Effector CD8-positive, alpha-beta T cell (primary cell): ENCODE measurements around the gene HPS1.
"Not testable (repeated sequence)": the region's sequence is repeated elsewhere in the genome, so short reads cannot be mapped to it uniquely, and the experiment has no call there.

ENCODE experiments used
- DNase-seq: peaks from one replicate; lab custom pipeline; 2025; lab: John Stamatoyannopoulos, UW

The HPS1 gene

DNA sequence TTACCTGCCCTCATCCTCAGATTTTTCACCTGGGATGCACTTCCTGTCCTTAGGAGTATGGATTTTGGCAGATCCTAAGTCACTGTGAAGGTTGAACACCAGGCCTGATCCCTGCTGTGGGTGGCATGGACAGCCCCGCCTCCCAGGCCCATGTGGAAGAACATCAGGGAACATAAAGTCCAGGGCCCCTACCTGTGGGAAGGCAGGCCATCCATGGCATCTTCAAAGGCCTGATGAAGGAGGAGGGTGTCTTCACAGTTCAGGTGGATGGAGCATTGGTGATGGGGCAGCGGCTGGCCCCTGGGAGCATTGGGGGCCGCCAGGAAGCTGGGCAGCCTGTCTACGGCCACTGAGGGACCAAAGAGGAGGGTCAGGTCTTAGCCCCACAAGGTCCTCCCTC lies 56.3 kb downstream of the HPS1 start:
- DNase-seq: no peak

GRCh38 chr10:98389398-98389797 lies 57.3 kb downstream of the HPS1 start:
- DNase-seq: no peak

DNA sequence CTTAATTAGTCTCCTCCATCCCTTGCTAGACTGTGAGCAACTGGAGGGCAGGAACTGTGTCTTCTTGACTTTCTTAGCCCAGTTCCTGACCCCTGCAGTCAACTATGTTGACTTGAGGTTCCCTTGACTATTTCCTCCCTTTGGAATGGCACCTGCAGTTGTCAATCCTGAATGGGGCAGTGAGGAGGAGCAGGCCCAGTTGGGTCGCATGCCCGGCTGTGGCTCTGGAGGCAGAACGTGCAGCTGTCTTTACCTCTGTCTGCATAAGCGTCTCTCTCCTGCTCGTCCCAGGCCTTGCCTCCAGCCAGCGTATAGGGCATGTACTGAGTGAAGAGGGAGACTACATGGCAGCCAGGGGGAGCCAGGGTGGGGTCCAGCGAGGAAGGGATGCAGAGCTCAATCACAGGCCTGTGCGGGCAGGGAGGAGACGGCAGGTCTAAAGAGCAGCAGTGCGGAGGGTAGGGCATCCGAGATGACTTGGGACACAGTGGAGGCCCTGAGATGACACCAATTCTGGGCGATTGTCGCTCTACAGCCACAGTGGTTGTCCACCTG lies 58.6 kb downstream of the HPS1 start:
- no peak for DNase-seq

GRCh38 chr10:98384531-98385133 lies 62.1 kb downstream of the HPS1 start:
- no peak for DNase-seq

GRCh38 chr10:98383869-98384268 lies 62.9 kb downstream of the HPS1 start:
- DNase-seq: no peak

- DNase-seq: not testable (repeated sequence)
These were observed 63.5 kb downstream of the HPS1 start for GRCh38 chr10:98383134-98383667.

GRCh38 chr10:98382691-98383101 lies 64.0 kb downstream of the HPS1 start:
- no peak for DNase-seq

GRCh38 chr10:98380493-98381339 lies 66.0 kb downstream of the HPS1 start:
- no peak for DNase-seq

- no peak for DNase-seq
These were observed 68.0 kb downstream of the HPS1 start for GRCh38 chr10:98378722-98379121.

GRCh38 chr10:98377536-98377935 lies 69.2 kb downstream of the HPS1 start:
- DNase-seq: no peak

- no peak for DNase-seq
These were observed 69.7 kb downstream of the HPS1 start for GRCh38 chr10:98377001-98377400.

DNA sequence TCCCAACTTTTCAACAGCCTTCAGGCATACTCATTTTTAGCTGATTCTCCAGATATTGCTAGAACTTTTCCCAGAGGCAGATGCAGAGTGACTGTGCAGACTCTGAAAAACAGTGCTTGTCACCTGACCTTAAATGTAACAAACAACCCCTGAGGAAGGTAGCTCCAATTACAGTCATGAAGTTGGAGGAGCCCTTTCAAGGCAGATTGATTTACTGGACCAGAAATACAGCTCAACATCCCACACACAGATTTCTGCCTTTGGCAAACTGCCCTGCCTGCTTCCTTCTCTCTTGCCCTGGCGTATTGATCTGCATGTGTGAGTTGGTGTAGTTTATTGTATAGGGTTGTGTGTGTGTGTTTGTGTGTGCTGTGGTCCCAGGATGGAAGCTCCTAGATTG lies 70.2 kb downstream of the HPS1 start:
- DNase-seq: no peak

DNA sequence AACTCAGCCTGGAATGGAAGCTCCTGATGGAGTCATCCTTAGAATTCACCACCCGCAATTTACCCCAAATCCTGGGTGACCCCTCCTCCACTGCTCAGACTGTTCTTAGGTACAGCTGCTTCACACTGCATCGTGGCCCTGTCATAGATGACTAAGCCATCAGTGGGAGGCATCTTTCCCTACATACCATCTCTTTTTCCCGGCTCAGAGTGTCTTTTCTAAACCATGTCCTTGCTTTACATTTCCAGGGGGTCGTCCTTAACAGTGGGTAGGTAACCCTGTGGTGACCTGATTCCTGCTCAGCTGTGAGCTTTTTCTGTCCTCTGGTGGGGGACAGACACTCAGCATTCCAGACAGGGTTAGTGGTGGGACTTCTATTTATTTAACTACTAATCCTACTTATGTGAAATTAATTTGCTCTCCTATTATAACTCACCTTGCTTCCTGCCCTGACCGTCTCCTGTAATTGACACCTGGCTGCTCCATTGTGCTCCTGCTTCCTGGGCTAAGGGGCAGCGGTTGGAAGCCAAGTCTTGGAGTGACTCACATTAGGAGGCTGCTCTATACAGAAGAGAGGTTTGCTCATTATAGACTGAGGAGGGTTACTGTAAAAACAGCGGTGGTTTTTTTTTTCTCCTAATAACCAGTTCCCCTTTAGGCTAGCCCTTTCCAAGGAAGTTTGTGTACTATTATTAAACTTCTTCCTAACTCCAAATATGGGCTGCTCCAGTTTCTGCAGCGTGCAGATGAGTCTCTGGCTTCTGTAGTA lies 72.3 kb downstream of the HPS1 start:
- no peak for DNase-seq

GRCh38 chr10:98373260-98374040 lies 73.3 kb downstream of the HPS1 start:
- no peak for DNase-seq

DNA sequence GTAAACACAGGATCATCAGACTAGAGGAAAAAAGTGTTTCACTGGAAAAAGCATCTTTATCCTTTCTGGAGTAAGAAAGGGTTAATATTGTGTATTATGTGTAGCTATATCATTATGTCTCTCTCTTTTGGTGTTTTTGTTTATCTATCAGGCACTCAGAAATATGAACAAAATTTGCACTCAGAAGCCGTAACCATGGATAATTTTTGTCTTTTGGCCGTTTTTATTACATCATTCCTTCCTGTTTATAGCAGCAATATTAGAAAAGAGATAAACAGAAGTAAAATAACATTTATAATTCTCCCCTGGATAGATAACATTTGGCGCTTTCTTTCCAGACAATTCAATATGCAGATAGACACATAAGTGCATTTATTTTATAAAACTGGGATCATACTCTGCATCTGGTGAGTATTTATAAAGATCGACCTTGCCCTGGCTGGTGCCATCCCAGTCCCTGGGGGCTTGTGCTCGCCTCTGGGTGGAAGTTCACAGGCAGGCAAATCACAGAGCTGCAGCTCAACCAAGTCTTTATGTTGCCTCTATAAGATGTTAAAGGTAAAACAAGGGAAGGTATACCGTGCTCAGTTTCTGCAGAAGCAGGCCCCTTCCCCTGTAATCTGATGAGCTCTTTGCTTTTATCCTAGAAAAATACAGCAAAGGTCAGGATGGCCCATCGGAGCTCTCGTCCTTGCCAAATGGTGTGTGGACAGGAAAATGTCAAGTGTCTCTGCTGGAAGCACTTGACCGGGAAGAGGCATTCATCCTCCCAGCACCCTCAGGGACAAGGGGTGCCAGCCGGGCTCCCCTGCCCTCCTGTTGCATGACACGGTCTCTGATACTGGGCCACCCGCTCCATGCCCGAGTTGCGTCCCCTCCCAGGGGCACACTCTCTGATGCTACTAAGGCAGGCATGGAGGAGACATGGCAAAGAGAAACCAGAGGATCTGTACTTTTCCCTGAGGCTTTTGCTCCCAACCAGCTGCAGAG lies 75.6 kb downstream of the HPS1 start:
- DNase-seq: no peak

DNA sequence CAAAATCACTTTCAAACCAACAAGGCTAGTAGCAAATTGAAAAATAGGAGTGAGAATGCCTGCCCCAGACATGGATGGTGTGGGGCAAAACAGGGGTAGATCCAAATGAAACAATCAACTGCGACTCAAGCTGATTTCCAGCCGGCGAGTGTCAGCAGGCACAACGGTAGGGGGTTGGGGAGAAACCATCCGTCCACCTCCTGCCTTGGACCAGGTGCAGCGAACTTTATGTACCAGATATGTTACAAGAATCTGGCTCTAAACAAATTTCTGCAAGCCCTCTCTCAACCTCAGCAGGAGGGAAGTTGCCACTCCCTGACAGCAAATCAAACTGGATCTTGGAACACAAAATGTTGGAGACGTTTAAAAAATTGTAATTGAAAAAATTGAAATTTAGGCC lies 76.9 kb downstream of the HPS1 start:
- DNase-seq: no peak

DNA sequence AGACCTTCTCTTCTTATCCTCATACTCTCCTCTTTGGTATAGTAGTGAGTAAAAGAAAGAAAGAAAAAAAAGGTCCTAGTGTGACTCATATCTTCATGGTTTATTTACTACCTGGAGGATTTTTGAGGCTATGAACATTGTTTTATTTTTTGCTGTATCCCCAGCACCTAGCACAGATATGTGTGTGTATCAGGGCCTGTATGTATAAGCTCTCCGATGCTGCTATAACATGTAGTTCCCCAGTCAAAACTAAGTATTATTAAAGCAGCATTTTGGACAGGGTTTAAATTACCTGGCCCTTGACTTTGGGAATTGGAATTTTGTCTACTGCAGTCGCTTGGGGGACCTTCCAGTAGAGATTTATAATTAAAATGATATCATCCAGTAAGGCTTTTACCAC lies 78.1 kb downstream of the HPS1 start:
- no peak for DNase-seq

DNA sequence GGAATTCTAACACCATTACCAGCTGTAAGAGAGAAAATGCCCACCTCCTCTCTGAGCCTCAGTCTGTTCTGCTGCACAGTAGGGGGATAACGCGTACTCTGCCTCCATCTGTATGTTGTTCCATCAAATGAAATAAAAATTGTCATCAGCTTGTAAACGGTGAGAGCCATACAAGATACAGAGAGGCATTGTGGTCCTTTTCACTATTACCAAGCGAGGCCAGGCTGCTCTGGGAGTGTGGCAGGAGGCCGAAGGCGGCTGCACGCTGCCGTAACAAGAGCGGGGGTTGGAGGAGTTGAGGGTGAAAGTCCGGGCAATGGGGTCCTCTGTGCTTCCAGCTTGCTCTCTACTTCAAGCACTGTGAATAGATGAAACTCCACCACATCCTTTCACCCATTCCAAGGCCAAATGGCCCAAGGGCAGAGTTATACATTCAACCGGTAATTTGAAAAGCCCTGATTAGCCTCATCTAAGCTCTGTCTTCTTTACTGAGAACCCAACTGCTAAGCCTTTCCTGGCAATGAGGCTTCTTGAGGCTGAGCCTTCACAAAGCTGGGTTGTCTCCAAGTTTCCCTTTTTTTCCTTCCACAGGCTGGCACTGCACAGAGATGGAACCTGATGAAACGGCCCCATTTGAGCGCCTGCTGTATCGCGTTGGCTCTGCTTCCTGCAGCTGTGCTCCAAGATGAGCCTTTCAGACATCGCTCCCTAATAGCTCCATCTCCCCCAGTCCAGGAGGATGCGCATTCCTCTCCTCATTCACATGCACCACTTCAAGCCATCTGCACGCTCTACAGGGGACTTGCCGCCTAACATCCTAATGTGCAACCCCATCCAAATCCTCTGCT lies 78.9 kb downstream of the HPS1 start:
- DNase-seq: no peak
